Cardiac muscle cell (in vitro differentiated cells and primary cell): Measurements from ENCODE around the gene COL2A1. TPM values are rescaled to one million over a fixed set of nuclear protein-coding genes. Genes with fewer than 3 reads are reported as not detected.

Experiments used
- DNase-seq, 2 donors: peaks; one replicate each; pipeline versions ENCODE4 v3.0.0 to v3.0.0-alpha.2; 2010 to 2017; ENCODE audit warnings: low read depth in 1 of 2, low spot score in 1 of 2
- H3K27ac ChIP-seq: fragments of 200-600 bp; sonication (generic); 2 replicates; pipeline ENCODE4 v1.5.1; 2016
- H3K27me3 ChIP-seq: fragments of 200-600 bp; sonication (generic); 2 replicates; pipeline ENCODE4 v1.6.0; 2016; ENCODE audit warnings: control low read depth
- H3K36me3 ChIP-seq: fragments of 200-600 bp; sonication (generic); 2 replicates; pipeline ENCODE4 v1.5.1; 2016; ENCODE audit warnings: control low read depth
- H3K4me1 ChIP-seq: fragments of 200-600 bp; sonication (generic); 2 replicates; pipeline ENCODE4 v1.8.1; 2017; ENCODE audit warnings: low read depth, mild to moderate bottlenecking, mixed run types
- H3K4me3 ChIP-seq: fragments of 200-600 bp; sonication (generic); 2 replicates; pipeline ENCODE4 v1.5.1; 2016; ENCODE audit warnings: mild to moderate bottlenecking
- H3K9me3 ChIP-seq: fragments of 200-600 bp; sonication (generic); 2 replicates; pipeline ENCODE4 v1.5.1; 2017; ENCODE audit warnings: low read depth, mild to moderate bottlenecking, control low read depth
- polyA plus RNA-seq: library from polyadenylated mRNA; unstranded; fragments of >200 nt; fragmentation: Nextera tagmentation; extraction: Ambion mirVana; gene quantifications from 2 replicates; pipeline ENCODE4 v1.2.1, GENCODE V29; 2016
- total RNA-seq: library from RNA; depleted of rRNA; stranded (reverse); fragments of >200 nt; gene quantifications from 2 replicates; pipeline ENCODE4 v1.2.3, GENCODE V29; 2016
- TF ChIP-seq, protein P1 (sequence below): IDR thresholded peaks from 2 replicates; pipeline ENCODE4 v1.5.1; 2012; ENCODE audit warnings: low read depth, mild to moderate bottlenecking, low read length

The COL2A1 gene
- total and polyA plus RNA-seq, 2 experiments from 2014 or later: 261 to 596 TPM

GRCh38 chr12:48015954-48016353 is 11.7 kb upstream of the COL2A1 start:
- Histone ChIP-seq H3K27me3 (peaks cover 88% of the 10 kb centered on the region), H3K4me3 (no peak overlapping the region), H3K4me1 (no peaks in the 10 kb centered on the region), H3K36me3 (no peaks in the 10 kb centered on the region), H3K27ac (no peak overlapping the region), H3K9me3 (no peaks in the 10 kb centered on the region)
- TF ChIP-seq, protein P1, sequence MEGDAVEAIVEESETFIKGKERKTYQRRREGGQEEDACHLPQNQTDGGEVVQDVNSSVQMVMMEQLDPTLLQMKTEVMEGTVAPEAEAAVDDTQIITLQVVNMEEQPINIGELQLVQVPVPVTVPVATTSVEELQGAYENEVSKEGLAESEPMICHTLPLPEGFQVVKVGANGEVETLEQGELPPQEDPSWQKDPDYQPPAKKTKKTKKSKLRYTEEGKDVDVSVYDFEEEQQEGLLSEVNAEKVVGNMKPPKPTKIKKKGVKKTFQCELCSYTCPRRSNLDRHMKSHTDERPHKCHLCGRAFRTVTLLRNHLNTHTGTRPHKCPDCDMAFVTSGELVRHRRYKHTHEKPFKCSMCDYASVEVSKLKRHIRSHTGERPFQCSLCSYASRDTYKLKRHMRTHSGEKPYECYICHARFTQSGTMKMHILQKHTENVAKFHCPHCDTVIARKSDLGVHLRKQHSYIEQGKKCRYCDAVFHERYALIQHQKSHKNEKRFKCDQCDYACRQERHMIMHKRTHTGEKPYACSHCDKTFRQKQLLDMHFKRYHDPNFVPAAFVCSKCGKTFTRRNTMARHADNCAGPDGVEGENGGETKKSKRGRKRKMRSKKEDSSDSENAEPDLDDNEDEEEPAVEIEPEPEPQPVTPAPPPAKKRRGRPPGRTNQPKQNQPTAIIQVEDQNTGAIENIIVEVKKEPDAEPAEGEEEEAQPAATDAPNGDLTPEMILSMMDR: no peak
- no peak for DNase-seq

DNA sequence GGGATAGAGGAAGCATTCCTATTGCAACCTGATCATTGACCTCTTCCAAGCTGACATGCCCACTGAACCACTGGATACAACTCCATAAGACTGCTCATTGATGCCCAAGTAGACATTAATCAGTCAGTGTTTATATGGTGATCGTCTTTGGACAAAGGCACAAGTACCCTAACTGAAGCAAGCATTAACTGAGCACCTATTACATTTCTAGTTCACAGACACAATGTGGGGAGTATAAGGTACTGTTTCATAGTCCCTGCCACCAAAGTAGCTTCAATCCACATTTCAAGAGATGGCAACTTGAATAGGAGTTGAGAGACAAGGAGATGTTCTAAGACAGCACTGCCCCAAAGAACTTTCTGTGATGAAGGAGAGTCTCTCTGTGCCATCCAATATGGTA is 10.9 kb upstream of the COL2A1 start:
- Histone ChIP-seq H3K4me1 (no peaks in the 10 kb centered on the region), H3K4me3 (no peak overlapping the region), H3K27ac (no peak overlapping the region), H3K36me3 (no peaks in the 10 kb centered on the region), H3K9me3 (no peaks in the 10 kb centered on the region), H3K27me3 (peaks cover 93% of the 10 kb centered on the region)
- DNase-seq: no peak
- TF ChIP-seq, protein P1: no peak

- no peak overlapping the region for H3K27ac ChIP-seq
- H3K4me3 ChIP-seq: no peak overlapping the region
- TF ChIP-seq, protein P1: no peak
- no peaks in the 10 kb centered on the region for H3K36me3 ChIP-seq
- peaks cover 88% of the 10 kb centered on the region for H3K27me3 ChIP-seq
- H3K4me1 ChIP-seq: peaks cover 3% of the 10 kb centered on the region
- no peaks in the 10 kb centered on the region for H3K9me3 ChIP-seq
- DNase-seq: no peak
These were observed 9.0 kb upstream of the COL2A1 start for GRCh38 chr12:48013287-48013686.

GRCh38 chr12:48012070-48012469 is 7.8 kb upstream of the COL2A1 start:
- H3K36me3 ChIP-seq: no peaks in the 10 kb centered on the region
- peaks cover 5% of the 10 kb centered on the region for H3K4me1 ChIP-seq
- H3K27me3 ChIP-seq: peaks cover 82% of the 10 kb centered on the region
- no peak for DNase-seq
- no peaks in the 10 kb centered on the region for H3K9me3 ChIP-seq
- TF ChIP-seq, protein P1: no peak
- no peak overlapping the region for H3K4me3 ChIP-seq
- H3K27ac ChIP-seq: no peak overlapping the region

GRCh38 chr12:48010366-48010970 is 6.2 kb upstream of the COL2A1 start:
- TF ChIP-seq, protein P1: no peak
- Histone ChIP-seq H3K4me1 (peaks cover 8% of the 10 kb centered on the region), H3K36me3 (no peaks in the 10 kb centered on the region), H3K27me3 (peaks cover 81% of the 10 kb centered on the region), H3K9me3 (no peaks in the 10 kb centered on the region), H3K27ac (no peak overlapping the region), H3K4me3 (no peak overlapping the region)
- no peak for DNase-seq
